ENCODE measurements around the gene CIRBP. TPM values are rescaled to one million over a fixed set of nuclear protein-coding genes. Genes with fewer than 3 reads are reported as not detected.
A peak's percentile ranks its signal among the peaks of the same experiment; 100 is the strongest.

CIRBP gene
- total RNA-seq, 1 donor from 2014 or later, result 403 TPM

DNA sequence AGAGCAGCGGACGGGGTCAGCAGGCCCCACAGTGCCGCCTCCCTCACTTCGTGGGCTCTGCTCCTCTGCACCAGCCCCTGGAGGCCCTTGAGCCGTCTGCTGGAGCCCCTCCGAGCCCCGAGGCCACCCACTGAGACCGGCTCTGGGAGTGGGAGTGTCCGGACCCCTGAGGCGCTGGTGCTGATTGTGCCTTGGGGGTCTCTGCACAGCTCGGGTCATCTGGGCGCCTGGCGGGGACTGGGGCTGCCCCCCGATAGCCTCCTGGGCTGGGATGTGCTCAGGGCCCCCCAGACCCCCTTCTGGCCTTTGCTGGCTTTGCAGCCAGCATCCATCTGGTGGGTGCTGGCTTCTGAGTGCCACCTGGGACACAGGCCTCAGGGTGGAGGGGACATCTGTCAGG lies 46.7 kb upstream of the CIRBP start:
- no peak for DNase-seq (ENCODE audit: low read depth)
- H3K36me3 ChIP-seq (ENCODE audit: control insufficient read depth, insufficient read depth, low read length), result no peaks in the 10 kb centered on the region
- TF ChIP-seq, protein P1, sequence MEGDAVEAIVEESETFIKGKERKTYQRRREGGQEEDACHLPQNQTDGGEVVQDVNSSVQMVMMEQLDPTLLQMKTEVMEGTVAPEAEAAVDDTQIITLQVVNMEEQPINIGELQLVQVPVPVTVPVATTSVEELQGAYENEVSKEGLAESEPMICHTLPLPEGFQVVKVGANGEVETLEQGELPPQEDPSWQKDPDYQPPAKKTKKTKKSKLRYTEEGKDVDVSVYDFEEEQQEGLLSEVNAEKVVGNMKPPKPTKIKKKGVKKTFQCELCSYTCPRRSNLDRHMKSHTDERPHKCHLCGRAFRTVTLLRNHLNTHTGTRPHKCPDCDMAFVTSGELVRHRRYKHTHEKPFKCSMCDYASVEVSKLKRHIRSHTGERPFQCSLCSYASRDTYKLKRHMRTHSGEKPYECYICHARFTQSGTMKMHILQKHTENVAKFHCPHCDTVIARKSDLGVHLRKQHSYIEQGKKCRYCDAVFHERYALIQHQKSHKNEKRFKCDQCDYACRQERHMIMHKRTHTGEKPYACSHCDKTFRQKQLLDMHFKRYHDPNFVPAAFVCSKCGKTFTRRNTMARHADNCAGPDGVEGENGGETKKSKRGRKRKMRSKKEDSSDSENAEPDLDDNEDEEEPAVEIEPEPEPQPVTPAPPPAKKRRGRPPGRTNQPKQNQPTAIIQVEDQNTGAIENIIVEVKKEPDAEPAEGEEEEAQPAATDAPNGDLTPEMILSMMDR (IDR thresholded peaks at IDR 0.05; ENCODE audit: insufficient read depth, low read length, poor library complexity, severe bottlenecking), result no peak

DNA sequence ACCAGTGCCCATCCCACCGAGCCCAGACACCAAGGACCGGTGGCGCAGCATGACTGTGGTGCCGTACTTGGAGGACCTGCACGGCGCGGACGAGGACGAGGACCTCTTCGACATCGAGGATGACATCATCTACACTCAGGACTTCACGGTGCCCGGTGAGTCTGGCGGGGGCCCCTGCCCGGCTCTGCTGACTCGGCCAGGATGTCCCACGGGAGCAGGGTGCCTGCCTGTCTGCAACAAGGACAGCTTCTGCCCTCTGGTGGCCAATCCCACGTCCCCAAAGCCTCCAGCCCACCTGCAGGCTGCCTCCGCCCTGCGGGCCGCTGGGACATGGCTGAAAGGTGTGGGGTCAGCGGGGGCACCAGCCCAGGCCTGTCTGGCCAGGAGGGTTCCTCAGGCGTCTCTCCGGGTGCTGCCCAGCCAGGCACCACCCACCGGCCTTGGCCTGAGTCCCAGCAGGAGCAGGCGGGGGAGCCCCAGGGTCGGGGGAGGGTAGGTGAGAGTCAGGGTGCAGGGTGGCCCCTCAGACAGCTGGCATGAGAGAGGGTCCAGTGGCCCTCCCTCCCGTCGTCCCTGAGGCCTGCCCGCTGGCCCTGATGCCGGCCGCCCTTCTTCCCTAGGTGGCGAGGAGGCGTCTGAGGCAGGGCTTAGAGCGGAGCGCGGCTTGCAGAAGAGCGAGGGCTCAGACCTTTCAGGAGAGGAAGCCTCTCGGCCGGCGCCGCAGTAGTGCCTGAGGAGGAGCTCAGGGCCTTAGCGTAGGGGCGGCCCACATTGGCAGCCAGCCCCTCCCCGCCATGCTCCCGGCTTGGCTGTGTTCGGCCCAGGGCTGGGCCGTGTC lies 45.9 kb upstream of the CIRBP start:
- TF ChIP-seq, protein P1 (IDR thresholded peaks at IDR 0.05; ENCODE audit: insufficient read depth, low read length, poor library complexity, severe bottlenecking), result peak; percentile 62
- H3K4me3 ChIP-seq (ENCODE audit: low read depth, low read length), result no peak overlapping the region
- no peak for DNase-seq (ENCODE audit: low read depth)
- H3K36me3 ChIP-seq (ENCODE audit: control insufficient read depth, insufficient read depth, low read length), result no peaks in the 10 kb centered on the region
- H3K27me3 ChIP-seq (ENCODE audit: control insufficient read depth, insufficient read depth, low read length), result no peaks in the 10 kb centered on the region

More for the DNA sequence above, 46.7 kb upstream of the CIRBP start:
- Histone ChIP-seq H3K27me3 (ENCODE audit: control insufficient read depth, insufficient read depth, low read length) (no peaks in the 10 kb centered on the region), H3K4me3 (ENCODE audit: low read depth, low read length) (no peak overlapping the region)

DNA sequence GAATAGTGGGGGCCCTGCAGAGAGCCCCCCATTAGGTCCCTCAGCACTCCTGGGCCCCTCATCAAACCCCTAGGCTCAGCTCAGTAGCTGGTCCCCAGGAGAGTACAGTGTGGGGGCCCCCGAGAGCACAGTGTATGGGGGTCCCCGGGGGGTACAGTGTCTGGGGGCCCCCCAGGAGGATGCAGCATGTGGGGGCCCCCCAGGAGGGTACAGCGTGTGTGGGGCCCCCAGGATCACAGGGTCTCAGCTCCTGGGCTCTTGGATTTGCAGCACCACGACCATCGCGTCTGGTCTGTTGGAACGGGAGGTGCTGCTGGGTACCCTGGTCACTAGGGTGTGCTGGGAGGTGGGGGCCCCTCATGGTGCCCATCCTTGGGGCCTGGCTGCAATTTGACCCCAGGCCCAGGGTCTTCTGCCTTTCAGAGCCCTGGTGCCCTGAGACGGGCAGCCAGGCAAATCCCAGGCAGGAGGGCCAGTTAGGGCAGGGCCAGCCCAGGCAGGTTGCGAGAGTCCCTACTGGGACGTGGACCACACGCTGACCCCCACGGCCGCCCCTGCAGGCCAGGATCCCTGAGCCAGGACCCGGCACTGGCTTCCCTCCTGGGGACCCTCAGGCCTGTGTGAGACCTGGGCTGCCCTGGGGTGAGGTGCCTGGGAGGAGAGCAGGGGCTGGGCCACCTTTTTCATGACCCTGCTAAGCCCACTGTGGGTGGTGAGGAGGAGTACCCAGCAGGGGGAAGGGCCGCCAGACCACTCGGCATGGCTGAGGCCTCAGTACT lies 44.9 kb upstream of the CIRBP start:
- DNase-seq (ENCODE audit: low read depth), result no peak
- H3K36me3 ChIP-seq (ENCODE audit: control insufficient read depth, insufficient read depth, low read length), result no peaks in the 10 kb centered on the region
- TF ChIP-seq, protein P1 (IDR thresholded peaks at IDR 0.05; ENCODE audit: insufficient read depth, low read length, poor library complexity, severe bottlenecking), result no peak
- no peaks in the 10 kb centered on the region for H3K27me3 ChIP-seq (ENCODE audit: control insufficient read depth, insufficient read depth, low read length)
- H3K4me3 ChIP-seq (ENCODE audit: low read depth, low read length), result no peak overlapping the region

DNA sequence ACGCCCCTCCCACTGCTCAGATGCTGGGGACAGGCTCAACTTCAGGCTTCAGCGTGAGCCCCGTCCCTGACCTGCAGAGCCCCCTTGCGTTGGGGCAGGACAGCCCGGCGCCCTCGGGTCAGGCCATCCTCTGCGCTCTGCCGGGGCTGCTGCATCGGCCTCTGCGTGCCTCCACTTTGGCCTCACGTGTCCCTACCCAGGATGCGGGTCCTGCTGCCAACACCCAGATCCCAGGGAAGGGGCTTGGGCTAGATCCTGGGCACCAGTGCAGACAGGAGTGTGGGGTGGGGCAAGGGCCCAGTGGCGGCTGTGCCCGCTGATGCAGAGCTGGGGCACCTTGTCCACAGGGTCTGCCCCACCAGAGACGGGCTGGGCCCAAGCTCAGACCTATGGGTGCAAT lies 44.3 kb upstream of the CIRBP start:
- no peaks in the 10 kb centered on the region for H3K27me3 ChIP-seq (ENCODE audit: control insufficient read depth, insufficient read depth, low read length)
- no peak for DNase-seq (ENCODE audit: low read depth)
- H3K4me3 ChIP-seq (ENCODE audit: low read depth, low read length), result no peak overlapping the region
- no peaks in the 10 kb centered on the region for H3K36me3 ChIP-seq (ENCODE audit: control insufficient read depth, insufficient read depth, low read length)
- TF ChIP-seq, protein P1 (IDR thresholded peaks at IDR 0.05; ENCODE audit: insufficient read depth, low read length, poor library complexity, severe bottlenecking), result no peak

DNA sequence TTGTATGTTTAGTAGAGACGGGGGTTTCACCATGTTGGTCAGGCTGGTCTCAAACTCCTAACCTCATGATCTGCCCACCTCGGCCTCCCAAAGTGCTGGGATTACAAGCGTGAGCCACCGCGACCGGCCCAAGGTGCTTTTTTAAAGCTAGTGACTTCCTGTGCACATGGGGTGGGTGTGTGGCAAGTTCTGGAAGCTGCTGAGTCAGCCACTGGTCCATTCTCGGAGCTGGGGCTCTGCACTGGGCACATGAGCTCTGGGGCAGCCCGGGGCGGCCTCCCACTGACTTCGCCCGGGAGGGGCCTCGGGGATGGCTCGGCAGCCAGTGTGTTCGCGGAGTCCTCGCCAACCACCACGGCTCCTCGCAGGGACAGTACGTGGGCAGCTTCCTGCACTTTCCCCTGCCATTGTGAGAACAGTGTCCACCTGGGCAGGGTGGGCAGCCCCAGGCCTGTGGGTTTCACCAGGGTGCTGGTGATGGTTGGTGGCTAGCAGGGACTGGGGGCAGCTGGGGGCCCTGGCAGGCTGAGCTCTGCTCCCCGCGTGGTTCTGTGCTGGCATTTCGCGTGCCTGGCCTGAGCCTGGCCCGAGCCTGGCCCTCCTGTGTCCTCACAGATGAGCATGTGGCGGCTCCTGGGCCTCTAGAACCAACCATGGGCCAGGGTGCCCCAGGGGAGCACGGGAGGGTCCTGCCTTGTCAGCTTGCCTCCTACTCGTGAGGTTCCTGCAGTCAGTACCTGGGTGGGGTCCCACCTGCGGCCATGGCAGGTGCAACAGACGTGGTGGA lies 43.5 kb upstream of the CIRBP start:
- no peaks in the 10 kb centered on the region for H3K27me3 ChIP-seq (ENCODE audit: control insufficient read depth, insufficient read depth, low read length)
- no peak overlapping the region for H3K4me3 ChIP-seq (ENCODE audit: low read depth, low read length)
- DNase-seq (ENCODE audit: low read depth), result no peak
- H3K36me3 ChIP-seq (ENCODE audit: control insufficient read depth, insufficient read depth, low read length), result no peaks in the 10 kb centered on the region
- TF ChIP-seq, protein P1 (IDR thresholded peaks at IDR 0.05; ENCODE audit: insufficient read depth, low read length, poor library complexity, severe bottlenecking), result no peak
